KOPT-K1 (cell line): ENCODE data around the gene SLC6A6.

Experiments used
- H3K27ac ChIP-seq: fragments of 200-600 bp; sonication (generic); 2 replicates; pipeline ENCODE4 v1.5.1; 2016; ENCODE audit warnings: antibody characterized with exemption, mild to moderate bottlenecking, low read depth, low read length; ENCODE audit not compliant: poor library complexity, severe bottlenecking
- H3K36me3 ChIP-seq: fragments of 200-600 bp; sonication (generic); 2 replicates; pipeline ENCODE4 v1.5.1; 2017; ENCODE audit warnings: antibody characterized with exemption, mild to moderate bottlenecking, low read length, moderate library complexity; ENCODE audit not compliant: insufficient read depth
- H3K9me3 ChIP-seq: fragments of 200-600 bp; sonication (generic); 2 replicates; pipeline ENCODE4 v1.5.1; 2017; ENCODE audit warnings: antibody characterized with exemption, low read length, mild to moderate bottlenecking; ENCODE audit not compliant: insufficient read depth, poor library complexity, severe bottlenecking

Gene SLC6A6

DNA sequence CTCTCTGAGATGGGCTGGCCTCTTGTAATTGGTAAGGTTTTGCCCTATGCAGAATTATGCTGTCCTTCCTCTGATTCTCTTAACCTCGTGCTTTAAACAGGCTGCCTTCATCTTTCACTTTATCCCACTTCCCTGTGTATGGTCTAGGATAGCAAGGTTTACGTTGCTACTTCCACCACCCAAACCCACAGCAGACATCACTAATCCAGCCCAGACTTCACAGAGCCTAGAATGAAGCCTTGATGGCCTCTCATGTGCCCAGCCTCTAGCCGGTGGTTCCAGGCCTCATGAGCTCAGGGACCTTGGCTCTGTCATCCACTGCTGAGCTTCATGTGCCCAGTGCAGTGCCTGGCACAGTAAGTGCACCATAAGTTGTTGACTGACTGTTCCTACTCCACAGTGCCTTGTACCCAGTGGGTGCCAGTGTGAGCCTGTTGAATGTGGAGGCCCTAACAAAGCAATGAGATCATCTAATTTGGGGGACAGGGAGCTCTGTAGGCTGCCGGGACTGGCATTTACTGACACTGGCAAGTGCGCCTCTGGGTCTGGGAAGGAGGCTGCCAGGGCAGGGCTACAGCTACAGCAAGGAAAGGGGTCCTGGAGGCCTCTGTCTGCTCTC, 12.5 kb downstream of the SLC6A6 start:
- H3K36me3 ChIP-seq = peaks cover 53% of the 10 kb centered on the region
- no peak overlapping the region for H3K27ac ChIP-seq
- H3K9me3 ChIP-seq = no peaks in the 10 kb centered on the region

DNA sequence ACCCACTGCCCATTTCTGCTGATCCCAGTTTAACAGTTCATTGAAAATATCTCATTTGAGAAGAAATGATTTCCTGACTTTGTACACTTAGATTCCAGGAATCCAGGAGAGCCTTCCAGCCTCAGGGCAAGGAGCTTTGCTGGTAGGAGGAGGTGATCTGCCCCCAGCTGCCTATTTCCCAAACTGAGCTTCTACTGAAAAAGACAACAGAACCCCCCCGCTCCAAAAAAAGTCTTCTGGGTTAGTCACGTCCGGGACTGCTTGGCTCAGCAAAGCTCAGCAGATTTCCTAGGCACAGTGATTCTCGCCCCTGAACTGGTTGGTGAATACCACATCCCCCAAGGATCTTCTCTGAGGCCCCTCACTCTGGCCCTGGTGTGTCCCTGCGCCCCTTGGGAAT, 13.1 kb downstream of the SLC6A6 start:
- H3K36me3 ChIP-seq = peaks cover 50% of the 10 kb centered on the region
- H3K9me3 ChIP-seq = no peaks in the 10 kb centered on the region
- H3K27ac ChIP-seq = no peak overlapping the region

DNA sequence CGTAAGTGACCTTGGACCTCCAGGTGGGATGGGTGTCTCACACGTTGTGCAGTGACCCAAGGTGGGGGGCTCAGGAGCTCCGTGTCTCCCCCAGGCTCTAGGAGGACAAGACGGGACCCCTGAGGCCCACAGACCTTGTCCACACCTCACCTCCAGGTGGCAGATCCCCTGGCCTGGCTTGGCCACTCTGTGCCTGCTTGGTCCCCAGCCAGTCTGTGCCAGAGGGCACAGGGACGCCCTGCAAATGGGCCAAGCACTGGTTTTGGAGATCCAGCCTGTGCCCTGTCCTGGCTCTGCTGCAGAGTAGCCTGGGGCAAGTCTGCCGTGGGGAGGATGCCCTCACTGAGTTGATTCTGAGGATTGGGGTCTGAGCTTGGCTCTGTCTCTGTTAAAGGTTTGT, 14.0 kb downstream of the SLC6A6 start:
- Histone ChIP-seq H3K27ac (no peak overlapping the region), H3K9me3 (no peaks in the 10 kb centered on the region), H3K36me3 (peaks cover 50% of the 10 kb centered on the region)

DNA sequence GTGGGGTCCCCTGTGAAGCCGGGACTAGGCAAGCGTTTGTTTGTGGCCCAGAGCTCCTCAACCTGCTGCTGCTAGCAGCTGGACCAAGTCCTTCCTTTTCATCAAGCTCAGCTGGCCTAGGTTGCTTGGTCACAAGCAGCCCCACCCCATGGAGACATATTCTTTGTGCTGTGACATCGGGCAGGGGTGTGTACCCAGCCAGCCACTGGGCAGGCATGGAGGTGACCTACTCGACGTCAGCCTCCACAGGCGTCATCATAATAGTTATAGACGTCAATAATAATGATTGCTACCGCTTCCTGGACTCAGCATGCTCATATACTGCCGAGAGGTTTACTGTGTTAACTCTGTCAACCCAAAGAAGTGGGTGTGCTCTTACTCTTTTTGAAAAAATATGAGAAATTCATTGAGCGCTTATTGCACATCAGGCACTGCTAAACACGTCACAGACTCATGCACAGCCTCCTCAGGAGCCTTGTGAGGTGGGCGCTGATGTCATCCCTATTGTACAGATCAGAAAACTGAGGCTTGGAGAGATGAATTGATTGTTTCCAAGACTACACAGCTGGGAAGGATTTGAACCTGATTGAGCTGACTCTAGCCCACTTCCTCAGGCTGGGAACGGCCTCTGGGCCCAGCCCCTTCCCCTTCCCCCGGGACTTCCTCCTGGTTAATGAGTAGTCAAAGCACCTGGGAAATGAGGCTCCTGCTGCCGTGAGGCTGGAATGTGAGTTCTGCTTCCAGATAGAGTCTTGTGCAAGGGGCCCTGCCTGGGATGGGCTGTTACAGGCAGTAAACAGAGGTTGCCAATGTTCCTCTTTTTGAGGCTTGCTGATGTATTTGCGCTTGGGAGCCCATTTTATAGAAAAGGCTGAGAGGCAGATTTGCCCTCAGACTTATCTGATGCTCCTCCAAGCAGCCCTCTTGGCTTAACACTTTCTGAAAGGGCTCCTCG, 16.2 kb downstream of the SLC6A6 start:
- Histone ChIP-seq H3K27ac (no peak overlapping the region), H3K9me3 (no peaks in the 10 kb centered on the region), H3K36me3 (peaks cover 51% of the 10 kb centered on the region)

DNA sequence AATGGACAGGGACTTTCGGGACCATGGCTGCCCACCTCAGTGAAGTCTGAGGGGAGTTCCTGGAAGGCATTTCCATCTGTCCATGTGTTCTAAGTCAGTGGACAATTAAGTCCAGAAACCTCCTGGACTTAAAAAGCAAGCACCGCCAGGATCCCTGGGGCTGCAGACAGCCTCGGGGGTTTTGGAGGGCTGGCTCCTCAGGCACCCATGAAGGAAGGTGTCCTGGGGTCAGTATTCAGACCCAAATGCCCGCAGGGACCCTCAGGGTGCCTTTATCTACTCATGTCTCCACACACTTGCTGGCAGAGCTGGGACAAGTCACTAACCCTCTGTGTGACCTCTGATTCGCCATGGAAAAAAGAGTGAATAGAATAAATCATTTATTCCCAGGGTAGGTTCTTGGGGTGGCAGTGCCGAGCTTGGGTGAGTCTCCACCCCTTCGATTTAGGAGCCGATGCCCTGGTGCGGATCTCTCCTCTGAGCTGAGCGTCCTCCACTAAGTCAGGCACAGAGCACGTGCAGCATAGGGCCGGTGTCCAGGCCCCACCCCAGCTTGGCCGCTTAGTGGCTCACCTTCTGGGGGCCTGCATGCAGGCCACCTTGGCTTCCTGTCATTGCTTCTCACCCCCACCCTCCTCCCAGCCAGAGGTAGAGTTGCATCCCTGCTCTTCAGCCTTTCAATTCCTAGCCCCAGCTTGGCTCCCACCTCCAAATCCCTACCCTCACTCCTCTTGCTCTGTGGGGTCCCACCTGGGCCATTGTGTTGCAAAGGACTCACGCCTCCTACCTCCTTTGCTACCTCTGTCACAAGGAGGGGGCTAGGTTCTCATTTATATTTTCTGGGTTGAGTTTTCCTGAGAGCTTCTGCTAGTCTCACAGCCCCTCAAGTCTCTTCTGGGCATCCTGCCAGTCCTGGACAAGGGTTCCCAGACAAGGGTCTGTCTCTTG, 19.9 kb downstream of the SLC6A6 start:
- H3K36me3 ChIP-seq = peaks cover 35% of the 10 kb centered on the region
- H3K27ac ChIP-seq = no peak overlapping the region
- no peaks in the 10 kb centered on the region for H3K9me3 ChIP-seq

DNA sequence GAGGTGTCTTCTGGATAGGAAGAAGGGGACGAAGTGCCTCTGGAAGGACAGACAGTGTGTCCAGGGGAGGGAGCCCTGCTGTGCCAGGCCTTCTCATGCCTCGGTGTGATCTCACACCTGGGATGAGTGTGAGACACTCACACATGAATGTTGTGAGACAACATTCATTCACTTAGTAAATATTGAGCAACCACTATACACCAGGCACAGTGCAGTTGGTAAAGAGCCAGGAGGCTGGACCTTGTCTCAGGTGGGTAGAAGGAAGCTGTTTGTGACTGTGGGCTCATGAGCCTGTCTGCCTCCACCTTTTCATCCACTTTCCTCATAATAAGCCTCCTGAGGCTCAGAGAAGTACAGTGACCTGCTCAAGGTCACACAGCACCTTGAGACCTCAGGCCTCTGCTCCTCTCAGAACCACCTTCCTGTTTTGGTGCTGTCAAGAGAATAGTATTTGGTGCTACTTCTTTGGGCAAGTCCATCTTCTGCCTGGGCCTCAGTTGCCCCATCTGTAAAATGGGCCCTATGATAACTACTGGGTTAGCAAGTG, 20.9 kb downstream of the SLC6A6 start:
- H3K36me3 ChIP-seq = peaks cover 28% of the 10 kb centered on the region
- no peak overlapping the region for H3K27ac ChIP-seq
- H3K9me3 ChIP-seq = no peaks in the 10 kb centered on the region

DNA sequence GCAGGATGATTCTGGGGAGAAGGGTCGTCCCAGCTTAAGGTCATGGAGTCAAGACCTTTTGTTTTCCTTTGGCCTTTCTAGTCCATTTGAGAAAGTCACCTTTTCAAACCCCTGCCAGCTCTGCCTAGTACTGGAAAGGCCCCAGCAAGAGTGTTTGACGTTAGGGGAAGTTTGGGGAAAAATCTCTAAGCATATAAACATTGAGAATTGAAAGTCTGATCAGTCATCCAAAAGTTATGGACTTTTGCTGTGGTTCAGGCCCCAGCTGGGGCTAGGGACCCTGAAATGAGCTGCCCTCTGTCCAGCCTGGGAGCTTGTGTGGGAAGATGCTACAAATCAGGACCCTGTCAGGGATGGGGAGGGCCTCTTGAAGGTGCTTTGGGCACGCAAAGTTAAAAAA, 21.6 kb downstream of the SLC6A6 start:
- Histone ChIP-seq H3K27ac (peak overlapping the region; percentile 53), H3K36me3 (peaks cover 22% of the 10 kb centered on the region)

DNA sequence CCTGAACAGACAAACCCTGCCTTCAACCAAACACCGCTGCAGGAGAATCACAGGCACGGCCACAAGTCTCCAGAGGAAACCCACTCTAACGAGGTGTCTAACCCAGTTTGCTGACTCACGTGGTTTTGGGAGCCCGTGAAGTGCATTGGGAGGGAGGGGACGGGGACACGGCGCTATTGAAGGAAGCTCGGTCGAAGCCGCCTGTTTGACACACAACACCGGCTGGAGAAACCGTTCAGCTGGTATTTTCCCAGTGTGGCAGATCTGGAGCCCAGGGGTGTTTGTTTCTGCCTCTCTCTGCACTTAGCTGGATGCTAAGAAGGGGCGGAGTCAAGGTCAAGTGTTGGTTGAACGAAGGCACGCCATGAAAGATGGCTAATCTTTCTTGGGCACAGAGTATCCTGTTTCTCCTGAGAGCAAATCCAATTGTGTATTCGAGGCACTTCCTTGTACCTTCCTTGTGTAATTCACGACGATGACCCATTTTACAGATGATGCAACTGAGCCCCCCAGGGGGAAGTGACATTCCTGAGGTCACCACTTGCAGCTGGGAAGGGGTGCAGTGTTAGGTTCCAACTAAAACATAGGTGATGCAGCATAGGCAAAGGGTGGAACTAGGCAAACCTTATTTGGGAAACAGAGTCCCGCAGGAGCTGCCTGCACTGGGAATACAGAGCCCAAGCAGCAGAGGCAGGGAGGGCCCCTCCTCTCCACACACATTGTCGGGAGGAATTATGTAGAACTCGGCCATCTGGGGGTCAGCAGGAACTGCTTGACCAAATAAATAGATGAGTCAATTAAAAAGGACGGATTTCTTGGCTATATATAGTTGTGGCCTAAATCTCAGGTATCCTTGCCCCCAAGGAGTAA, 22.5 kb downstream of the SLC6A6 start:
- Histone ChIP-seq H3K27ac (peak overlapping the region; percentile 53), H3K36me3 (peaks cover 13% of the 10 kb centered on the region), H3K9me3 (no peaks in the 10 kb centered on the region)

More for the DNA sequence above, 21.6 kb downstream of the SLC6A6 start:
- H3K9me3 ChIP-seq = no peaks in the 10 kb centered on the region

DNA sequence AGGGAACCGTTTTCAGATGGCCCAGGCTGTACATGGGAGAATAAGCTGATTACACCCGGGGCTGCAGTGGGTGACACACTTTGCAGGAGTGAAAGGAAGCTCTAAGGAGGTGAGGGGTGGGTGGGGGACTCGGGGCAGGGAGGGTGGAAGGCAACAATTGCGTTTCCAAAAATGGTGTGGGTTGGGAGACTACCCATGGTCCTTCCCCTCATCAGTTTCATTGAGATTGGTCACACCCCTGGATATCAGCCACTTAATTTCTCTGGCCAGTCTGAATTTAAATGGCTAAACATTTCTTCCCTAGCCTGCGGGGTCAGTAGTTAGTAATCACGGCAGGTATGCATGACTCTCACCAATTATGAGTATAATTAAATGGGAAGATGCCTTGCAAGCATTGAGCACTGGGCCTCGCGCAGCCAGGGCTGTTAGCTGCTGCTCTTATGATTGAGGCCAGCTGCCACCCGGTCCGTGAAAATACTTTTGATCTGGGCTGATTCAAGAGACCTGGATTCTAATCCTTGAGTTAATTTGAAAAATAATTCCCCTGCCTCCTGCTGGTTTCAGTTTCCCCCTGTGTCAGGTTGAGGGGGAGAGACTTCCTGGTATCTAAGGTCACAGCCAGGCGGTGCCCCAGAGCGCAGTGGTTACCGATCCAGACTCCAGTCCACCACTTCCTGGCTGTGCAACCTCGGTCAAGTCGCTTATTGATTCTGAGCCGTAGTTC, 23.3 kb downstream of the SLC6A6 start:
- Histone ChIP-seq H3K9me3 (no peaks in the 10 kb centered on the region), H3K36me3 (peaks cover 9% of the 10 kb centered on the region), H3K27ac (peak overlapping the region; percentile 53)

DNA sequence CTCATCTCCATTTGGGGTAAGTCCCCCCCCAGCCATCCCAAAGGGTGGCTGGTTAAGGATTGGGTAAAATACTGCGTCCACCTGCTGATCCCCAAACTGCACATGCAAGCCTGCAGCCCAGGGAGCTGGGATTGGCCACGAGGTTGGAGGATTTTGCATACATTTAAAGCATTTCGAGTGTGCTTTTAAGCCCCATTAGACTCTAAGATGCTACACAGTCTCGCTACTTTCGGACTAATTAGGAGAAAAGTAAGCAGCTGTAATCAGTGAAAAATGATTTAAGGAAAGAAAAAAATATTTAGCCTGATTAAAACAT, 23.9 kb downstream of the SLC6A6 start:
- Histone ChIP-seq H3K27ac (peak overlapping the region; percentile 53), H3K36me3 (peaks cover 4% of the 10 kb centered on the region), H3K9me3 (no peaks in the 10 kb centered on the region)

DNA sequence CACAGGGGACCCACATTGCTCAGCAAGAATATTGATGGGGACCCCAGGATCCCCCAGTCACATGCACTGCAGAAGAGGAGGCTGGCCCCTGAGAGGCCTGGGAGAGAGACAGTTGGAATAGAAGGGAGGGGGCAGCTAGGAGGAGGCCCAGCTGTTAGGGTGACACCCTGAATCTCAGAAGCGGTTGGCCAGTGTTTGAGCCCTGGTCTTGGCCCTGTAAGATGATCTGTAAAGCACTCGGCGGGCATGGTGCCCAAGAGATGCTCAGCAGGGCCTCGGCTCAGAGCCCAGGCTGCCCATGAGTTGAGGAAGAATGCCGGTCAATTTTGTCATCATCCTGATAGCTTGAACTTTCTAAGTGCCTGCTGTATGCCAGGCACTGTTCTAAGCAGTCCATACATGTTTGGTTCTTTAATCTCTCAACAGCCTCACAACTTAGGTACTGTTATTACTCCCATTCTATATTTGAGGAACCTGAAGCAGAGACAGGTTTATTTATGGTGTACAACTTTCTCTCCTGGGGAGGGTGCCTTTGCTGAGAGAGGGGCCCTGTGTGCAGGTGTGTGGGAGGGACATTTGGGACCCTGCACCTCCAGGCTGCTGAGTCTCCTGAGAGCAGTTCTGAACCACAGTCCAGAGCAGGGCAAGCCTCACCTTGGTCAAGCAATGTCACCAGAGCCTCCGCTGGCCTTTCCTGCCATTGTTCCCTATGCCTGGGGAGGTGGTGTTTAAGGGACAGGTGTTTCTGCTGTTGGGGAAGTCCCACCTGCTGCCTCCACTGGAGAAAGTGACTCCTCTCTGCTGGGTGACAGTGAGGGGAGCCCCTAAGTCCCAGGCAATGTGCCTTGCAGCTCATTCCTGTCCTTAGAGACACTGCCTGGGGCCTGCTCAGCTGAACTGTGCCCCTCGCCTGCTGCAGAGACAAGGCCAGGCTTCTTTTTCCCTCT, 26.0 kb downstream of the SLC6A6 start:
- Histone ChIP-seq H3K9me3 (no peaks in the 10 kb centered on the region), H3K27ac (peak overlapping the region; percentile 34), H3K36me3 (no peaks in the 10 kb centered on the region; the same call in 1 of the 2 replicates)

DNA sequence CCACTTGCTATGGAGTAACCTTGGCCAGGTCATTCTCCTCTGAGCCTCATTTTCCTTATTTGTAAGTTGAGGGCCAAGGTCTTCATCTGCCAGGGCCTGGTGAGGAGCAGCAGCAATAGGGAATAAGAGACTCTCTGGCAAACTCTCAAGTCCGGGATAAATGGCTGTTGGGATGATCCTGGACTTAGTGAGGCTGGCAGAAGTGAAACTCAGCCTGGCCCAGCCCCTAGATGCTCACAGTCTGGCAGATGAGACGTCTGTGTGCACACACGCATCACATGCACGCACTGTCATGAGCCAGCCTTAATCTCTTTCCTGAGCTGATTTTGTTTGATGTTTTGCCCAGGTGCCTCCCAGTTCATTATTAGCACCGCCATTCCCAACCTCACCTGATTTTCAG, 26.8 kb downstream of the SLC6A6 start:
- Histone ChIP-seq H3K36me3 (no peaks in the 10 kb centered on the region), H3K9me3 (no peaks in the 10 kb centered on the region), H3K27ac (peak overlapping the region; percentile 34)

DNA sequence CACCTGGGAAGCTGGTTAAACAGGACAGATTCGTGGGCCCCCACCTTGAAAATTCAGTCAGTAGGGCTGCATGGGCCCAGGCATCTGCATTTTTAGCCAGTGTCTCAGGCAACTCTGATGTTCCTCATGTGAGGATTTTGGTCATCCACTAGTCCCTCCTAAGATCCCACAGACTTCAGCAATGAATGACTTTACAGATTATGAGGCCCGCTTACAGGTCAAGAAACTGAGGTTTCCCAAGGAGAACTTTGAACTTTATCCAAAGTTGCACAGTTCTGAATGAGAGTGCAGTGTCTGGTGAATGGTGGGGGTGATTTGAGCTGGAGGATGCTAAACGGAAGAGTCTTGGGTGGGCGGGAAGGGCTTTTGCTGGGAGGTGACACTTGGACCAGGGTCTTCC, 27.2 kb downstream of the SLC6A6 start:
- no peaks in the 10 kb centered on the region for H3K9me3 ChIP-seq
- no peaks in the 10 kb centered on the region for H3K36me3 ChIP-seq
- H3K27ac ChIP-seq = peak overlapping the region; percentile 34
